Measurements from ENCODE around the gene GLIPR2.

DNA sequence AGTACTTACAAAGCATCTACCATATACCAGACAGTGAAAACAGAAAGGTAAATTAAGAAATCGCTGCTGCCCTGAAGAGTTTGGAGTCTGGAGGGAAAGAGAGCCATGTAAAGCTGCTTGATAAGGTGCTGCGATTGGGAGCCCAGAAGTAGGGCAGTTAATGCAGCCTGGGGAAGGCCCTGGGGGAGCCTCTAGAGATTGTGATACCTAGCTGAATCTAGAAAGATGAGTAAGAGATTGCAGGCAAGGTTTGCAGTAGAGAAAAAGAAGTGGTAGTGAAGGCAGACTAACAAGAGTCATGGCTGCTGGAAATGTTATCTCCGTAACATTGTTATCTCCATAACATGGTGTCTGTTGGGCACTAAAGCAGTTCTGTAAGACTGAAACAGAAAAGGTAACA lies 24.0 kb upstream of the GLIPR2 start:
- no peak for TF ChIP-seq GATA2 (IDR thresholded peaks at IDR 0.05; ENCODE audit: low read depth, low read length)
- no peak for TF ChIP-seq GATA3 (IDR thresholded peaks at IDR 0.05; ENCODE audit: low read depth, low read length)
